ENCODE data around the gene MARCO.

Gene MARCO

DNA sequence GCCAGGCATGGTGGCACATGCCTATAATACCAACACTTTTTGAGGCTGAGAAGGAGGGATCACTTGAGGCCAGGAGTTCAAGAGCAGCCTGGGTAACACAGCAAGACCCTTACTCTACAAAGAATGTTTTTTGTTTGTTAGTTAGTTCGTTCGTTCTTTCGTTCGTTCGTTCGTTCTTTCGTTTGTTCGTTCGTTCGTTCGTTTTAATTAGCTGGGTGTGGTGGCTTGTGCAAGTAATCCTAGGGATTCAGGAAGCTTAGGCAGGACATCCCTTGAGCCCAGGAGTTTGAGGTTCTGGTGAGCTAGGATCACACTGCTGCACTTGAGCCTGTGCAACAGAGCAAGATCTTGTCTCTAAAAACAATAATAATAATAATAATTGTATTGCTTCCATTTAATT, 98.7 kb downstream of the MARCO start:
- no peak for DNase-seq (ENCODE audit: low read depth in 2 of 2)

Data from stimulated activated CD8-positive, alpha-beta memory T cell treated with anti-CD3 and anti-CD28 coated beads, Interleukin-7, amount 100 ng/mL, for 4 hours (primary cell).